Mucosa of descending colon (tissue), 3 donors: ENCODE data around the gene SLIT3. TPM values are rescaled to one million over a fixed set of nuclear protein-coding genes. Genes with fewer than 3 reads are reported as not detected.

Experiments
- ATAC-seq: fragments of 200-7000 bp; cut with Tn5 transposase; one replicate; pipeline ENCODE4 v1.9.1; 2020; ENCODE audit warnings: mild to moderate bottlenecking, moderate library complexity
- DNase-seq, 3 donors: peaks; one replicate each; pipeline ENCODE4 v3.0.0-alpha.2; 2020
- H3K36me3 ChIP-seq: fragments of 200-600 bp; one replicate; pipeline ENCODE4 v1.8.0; 2021; ENCODE audit warnings: low read depth, mild to moderate bottlenecking
- H3K4me1 ChIP-seq: fragments of 200-600 bp; one replicate; pipeline ENCODE4 v1.8.0; 2021; ENCODE audit warnings: low read depth, mild to moderate bottlenecking
- H3K4me3 ChIP-seq: fragments of 200-600 bp; one replicate; pipeline ENCODE4 v1.8.0; 2021; ENCODE audit warnings: mild to moderate bottlenecking
- H3K9me3 ChIP-seq: fragments of 200-600 bp; one replicate; pipeline ENCODE4 v1.8.0; 2021; ENCODE audit warnings: mild to moderate bottlenecking
- CTCF ChIP-seq: fragments of 200-600 bp; IDR thresholded peaks from one replicate; pipeline ENCODE4 v1.8.0; 2022; ENCODE audit warnings: antibody characterized with exemption, mild to moderate bottlenecking
- intact Hi-C, 2 donors: fragments of 100-400 bp; cut with DNase I in 1 of 2; cut with micrococcal nuclease in 1 of 2; formaldehyde crosslinking; loops; one replicate each; pipeline versions ENCODE4 v1.11.0 to v1.11.1; 2022; cut with DNase I, micrococcal nuclease
- total RNA-seq, 3 donors: library from RNA; stranded (reverse); fragmentation: NEBNext Ultra II Directional in 2 of 3; extraction: Animal tissue kit (Norgen Biotek cat#: 25700) in 2 of 3; gene quantifications; one replicate each; pipeline versions ENCODE4 v1.2.1 to v1.2.4, GENCODE V29; 2021 to 2023
- donor health status: DM: no; HTN: no; CAD: no; lungs with moderate emphysema.
- donor health status: DM: no; HTN: no; CAD: no.
- donor health status: DM: no; HTN: yes; CAD: no.

The SLIT3 gene
- total RNA-seq, 3 donors from 2014 or later = 4.2 to 25.5 (median 16.1) TPM

GRCh38 chr5:168830833-168831232, 470.1 kb downstream of the SLIT3 start:
- H3K4me1 ChIP-seq = no peaks in the 10 kb centered on the region
- intact Hi-C loops = no loop called here
- no peaks in the 10 kb centered on the region for H3K9me3 ChIP-seq
- ATAC-seq (no peak), DNase-seq (no peak)
- H3K36me3 ChIP-seq = no peaks in the 10 kb centered on the region
- no peak overlapping the region for H3K4me3 ChIP-seq
- TF ChIP-seq CTCF = no peak

- intact Hi-C loops = no loop called here
- TF ChIP-seq CTCF = no peak
- Histone ChIP-seq H3K4me3 (no peak overlapping the region), H3K4me1 (no peaks in the 10 kb centered on the region), H3K9me3 (no peaks in the 10 kb centered on the region), H3K36me3 (no peaks in the 10 kb centered on the region)
- ATAC-seq = no peak
- no peak for DNase-seq
Observed at GRCh38 chr5:168829922-168830417, 471.0 kb downstream of the SLIT3 start.

- TF ChIP-seq CTCF = no peak
- ATAC-seq = no peak
- H3K4me1 ChIP-seq = no peaks in the 10 kb centered on the region
- H3K36me3 ChIP-seq = no peaks in the 10 kb centered on the region
- no peak for DNase-seq
- H3K9me3 ChIP-seq = no peaks in the 10 kb centered on the region
- intact Hi-C loops = no loop called here
- no peak overlapping the region for H3K4me3 ChIP-seq
Observed at GRCh38 chr5:168829044-168829443, 471.9 kb downstream of the SLIT3 start.

- intact Hi-C loops = no loop called here
- no peaks in the 10 kb centered on the region for H3K36me3 ChIP-seq
- no peak for ATAC-seq
- no peaks in the 10 kb centered on the region for H3K9me3 ChIP-seq
- no peak for DNase-seq
- no peak for TF ChIP-seq CTCF
- H3K4me3 ChIP-seq = no peak overlapping the region
- no peaks in the 10 kb centered on the region for H3K4me1 ChIP-seq
Observed at GRCh38 chr5:168827636-168828035, 473.3 kb downstream of the SLIT3 start.

- H3K36me3 ChIP-seq = no peaks in the 10 kb centered on the region
- DNase-seq (no peak), ATAC-seq (no peak)
- H3K4me3 ChIP-seq = no peak overlapping the region
- no peak for TF ChIP-seq CTCF
- no peaks in the 10 kb centered on the region for H3K9me3 ChIP-seq
- intact Hi-C loops = no loop called here
- H3K4me1 ChIP-seq = no peaks in the 10 kb centered on the region
Observed at GRCh38 chr5:168826246-168826725, 474.7 kb downstream of the SLIT3 start.

GRCh38 chr5:168822745-168823281, 478.1 kb downstream of the SLIT3 start:
- Histone ChIP-seq H3K4me1 (no peaks in the 10 kb centered on the region), H3K4me3 (no peak overlapping the region), H3K9me3 (no peaks in the 10 kb centered on the region), H3K36me3 (no peaks in the 10 kb centered on the region)
- TF ChIP-seq CTCF = no peak
- no peak for DNase-seq
- intact Hi-C loops = no loop called here
- no peak for ATAC-seq
